Erythroblast (primary cell): Measurements from ENCODE around the gene GIGYF2.

Source experiments
- GATA1 ChIP-seq: IDR thresholded peaks from 2 replicates; pipeline ENCODE4 v1.6.1; 2011; ENCODE audit warnings: low read depth, mild to moderate bottlenecking, control low read depth, low read length, moderate library complexity
- POLR2A ChIP-seq: IDR thresholded peaks from 2 replicates; pipeline ENCODE4 v1.6.1; 2011; ENCODE audit warnings: mild to moderate bottlenecking, low read length

- TF ChIP-seq POLR2A (no peak), GATA1 (no peak)
Measured at GRCh38 chr2:232831496-232831895, 134.4 kb downstream of the GIGYF2 start.
